WTC11 (cell line): ENCODE results near the gene HDAC5. TPM values are rescaled to one million over a fixed set of nuclear protein-coding genes. Genes with fewer than 3 reads are reported as not detected.
A peak's percentile ranks its signal among the peaks of the same experiment; 100 is the strongest.

Experiments
- ATAC-seq: fragments of 200-7000 bp; cut with Tn5 transposase; 2 replicates; pipeline ENCODE4 v1.10.0; 2021; ENCODE audit warnings: mild to moderate bottlenecking, moderate library complexity
- Bru-seq: library from RNA; stranded (reverse); fragments of 400-500 nt; gene quantifications from one replicate; lab custom pipeline; 2021; lab: Mats Ljungman, UMichigan
- CTCF ChIA-PET: fragments of 300-600 bp; sonication (Branson Sonifier 250); formaldehyde crosslinking; loops from one replicate; lab custom pipeline; 2021; ENCODE audit warnings: antibody characterized with exemption; lab: Charles Lee
- POLR2A ChIA-PET: fragments of 350-600 bp; sonication (Branson Sonifier 250); formaldehyde crosslinking; loops from one replicate; lab custom pipeline; 2021; ENCODE audit warnings: antibody characterized with exemption; lab: Charles Lee
- DNase-seq: peaks from one replicate; pipeline ENCODE4 v3.0.0; 2021; ENCODE audit warnings: low spot score
- H3K27ac Mint-ChIP-seq: 2 replicates; pipeline ENCODE4 v1.8.0; 2021; ENCODE audit warnings: mixed read lengths
- H3K27me3 Mint-ChIP-seq: 2 replicates; pipeline ENCODE4 v1.8.0; 2021; ENCODE audit warnings: low read depth, mild to moderate bottlenecking, moderate library complexity, mixed read lengths
- H3K36me3 Mint-ChIP-seq: 2 replicates; pipeline ENCODE4 v1.8.0; 2021; ENCODE audit warnings: mixed read lengths
- H3K4me1 Mint-ChIP-seq: 2 replicates; pipeline ENCODE4 v1.8.0; 2022; ENCODE audit warnings: mixed read lengths
- H3K4me3 Mint-ChIP-seq: 2 replicates; pipeline ENCODE4 v1.8.0; 2021; ENCODE audit warnings: mild to moderate bottlenecking, moderate library complexity, mixed read lengths
- H3K9me3 Mint-ChIP-seq: 2 replicates; pipeline ENCODE4 v1.8.0; 2021; ENCODE audit warnings: mixed read lengths
- ATF1 ChIP-seq: sonication (generic); formaldehyde crosslinking; IDR thresholded peaks from 2 replicates; pipeline ENCODE4 v1.8.1; 2023; ENCODE audit warnings: mild to moderate bottlenecking, moderate library complexity, missing genetic modification reagents
- ATF2 ChIP-seq: sonication (generic); formaldehyde crosslinking; IDR thresholded peaks from 2 replicates; pipeline ENCODE4 v1.8.1; 2022; ENCODE audit warnings: low read depth, missing genetic modification reagents, borderline replicate concordance
- CREB1 ChIP-seq: sonication (generic); formaldehyde crosslinking; IDR thresholded peaks from 2 replicates; pipeline ENCODE4 v1.8.0; 2023; ENCODE audit warnings: mild to moderate bottlenecking, missing genetic modification reagents
- CTCF ChIP-seq: fragments of 200-600 bp; IDR thresholded peaks from 2 replicates; pipeline ENCODE4 v1.8.0; 2022; ENCODE audit warnings: antibody characterized with exemption
- EMX1 ChIP-seq: fragments of 250-450 bp; sonication (Bioruptor Pico); IDR thresholded peaks from 2 replicates; pipeline ENCODE4 v1.8.0; 2021; ENCODE audit warnings: mild to moderate bottlenecking
- FOXK1 ChIP-seq: sonication (generic); formaldehyde crosslinking; IDR thresholded peaks from 2 replicates; pipeline ENCODE4 v1.8.0; 2022; ENCODE audit warnings: mild to moderate bottlenecking, moderate library complexity, missing genetic modification reagents
- GABPB1 ChIP-seq: sonication (generic); formaldehyde crosslinking; IDR thresholded peaks from 2 replicates; pipeline ENCODE4 v1.8.1; 2023; ENCODE audit warnings: mild to moderate bottlenecking, missing genetic modification reagents
- IRF1 ChIP-seq: sonication (generic); formaldehyde crosslinking; IDR thresholded peaks from 2 replicates; pipeline ENCODE4 v1.8.0; 2023; ENCODE audit warnings: missing genetic modification reagents
- JUN ChIP-seq: sonication (generic); formaldehyde crosslinking; IDR thresholded peaks from 2 replicates; pipeline ENCODE4 v1.8.0; 2023; ENCODE audit warnings: mild to moderate bottlenecking, missing genetic modification reagents
- MAX ChIP-seq: sonication (generic); formaldehyde crosslinking; IDR thresholded peaks from 2 replicates; pipeline ENCODE4 v1.8.0; 2022; ENCODE audit warnings: mild to moderate bottlenecking, missing genetic modification reagents
- MLX ChIP-seq: sonication (generic); formaldehyde crosslinking; IDR thresholded peaks from 2 replicates; pipeline ENCODE4 v1.8.1; 2023; ENCODE audit warnings: mild to moderate bottlenecking, missing genetic modification reagents, moderate library complexity
- MXD4 ChIP-seq: fragments of 250-450 bp; sonication (Bioruptor Pico); IDR thresholded peaks from 2 replicates; pipeline ENCODE4 v1.8.0; 2021; ENCODE audit warnings: mild to moderate bottlenecking, moderate library complexity, borderline replicate concordance
- NFYB ChIP-seq: sonication (generic); formaldehyde crosslinking; conservative IDR thresholded peaks from 2 replicates; pipeline ENCODE4 v1.8.0; 2022; ENCODE audit warnings: low read depth, missing genetic modification reagents
- PREB ChIP-seq: sonication (generic); formaldehyde crosslinking; IDR thresholded peaks from 2 replicates; pipeline ENCODE4 v1.8.1; 2022; ENCODE audit warnings: mild to moderate bottlenecking, missing genetic modification reagents, moderate library complexity, borderline replicate concordance
- SP1 ChIP-seq: sonication (generic); formaldehyde crosslinking; conservative IDR thresholded peaks from 2 replicates; pipeline ENCODE4 v1.8.1; 2022; ENCODE audit warnings: missing genetic modification reagents
- TEAD1 ChIP-seq: sonication (generic); formaldehyde crosslinking; IDR thresholded peaks from 2 replicates; pipeline ENCODE4 v1.8.0; 2022; ENCODE audit warnings: mild to moderate bottlenecking, missing genetic modification reagents
- TP53 ChIP-seq: sonication (generic); formaldehyde crosslinking; IDR thresholded peaks from 2 replicates; pipeline ENCODE4 v1.8.1; 2023; ENCODE audit warnings: mild to moderate bottlenecking, missing genetic modification reagents
- ZBTB43 ChIP-seq: sonication (generic); formaldehyde crosslinking; IDR thresholded peaks from 2 replicates; pipeline ENCODE4 v1.8.1; 2023; ENCODE audit warnings: mild to moderate bottlenecking, missing genetic modification reagents
- ZMAT4 ChIP-seq: fragments of 250-450 bp; sonication (Bioruptor Pico); IDR thresholded peaks from 2 replicates; pipeline ENCODE4 v1.9.0; 2021; ENCODE audit warnings: mild to moderate bottlenecking
- ZNF219 ChIP-seq: sonication (generic); formaldehyde crosslinking; IDR thresholded peaks from 2 replicates; pipeline ENCODE4 v1.8.0; 2023; ENCODE audit warnings: missing genetic modification reagents, mild to moderate bottlenecking, borderline replicate concordance
- ZNF512 ChIP-seq: sonication (generic); formaldehyde crosslinking; IDR thresholded peaks from 2 replicates; pipeline ENCODE4 v1.8.1; 2022; ENCODE audit warnings: missing genetic modification reagents, borderline replicate concordance
- ZNF671 ChIP-seq: fragments of 250-450 bp; sonication (Bioruptor Pico); IDR thresholded peaks from 2 replicates; pipeline ENCODE4 v1.8.0; 2021; ENCODE audit warnings: mild to moderate bottlenecking
- ZSCAN18 ChIP-seq: fragments of 250-450 bp; sonication (Bioruptor Pico); IDR thresholded peaks from 2 replicates; pipeline ENCODE4 v2.1.2; 2022; ENCODE audit warnings: mild to moderate bottlenecking, moderate library complexity
- long read RNA-seq, 3 experiments: library from RNA in 1 of 3; library from capped mRNA in 1 of 3; library from polyadenylated mRNA in 1 of 3; unstranded in 2 of 3; stranded (forward) in 1 of 3; transcript quantifications; one replicate each; pipeline ENCODE4 v2.0.0, GENCODE V29; 2021
- total RNA-seq: library from RNA; stranded (reverse); gene quantifications from 3 replicates; pipeline ENCODE4 v1.2.3, GENCODE V29; 2021

The HDAC5 gene
- total RNA-seq (54.0 to 61.6 TPM (median 59.0 TPM) in 3 replicates), Bru-seq, nascent RNA (percentile 56 among the genes with signal in this experiment)
- long read RNA-seq, experiment 1, full-length matches to known transcripts = 83 of 317 reads
- long read RNA-seq, experiment 1, partial matches to known transcripts = 54 of 317 reads
- long read RNA-seq, experiment 1, other reads (novel, unspliced or antisense) = 180 of 317 reads
- long read RNA-seq, experiment 2, full-length matches to known transcripts = 6 of 81 reads
- long read RNA-seq, experiment 2, partial matches to known transcripts = 50 of 81 reads
- long read RNA-seq, experiment 2, other reads (novel, unspliced or antisense) = 25 of 81 reads
- long read RNA-seq, experiment 3, partial matches to known transcripts = 5 of 6 reads
- long read RNA-seq, experiment 3, other reads (novel, unspliced or antisense) = 1 of 6 reads

- ChIA-PET POLR2A (interaction anchor here (0.6 to 1.7 kb wide), 12 partner anchors 12 to 193 kb away, joined by 3 to 9 read pairs (median 6); partner anchors contain the start of gene LSM12), CTCF (interaction anchor here (0.5 to 5.0 kb wide), 40 partner anchors 8 to 998 kb away, joined by 3 to 32 read pairs (median 6); partner anchors contain the start of genes ASB16, BRCA1, FAM171A2 and G6PC3)
- peak; percentile 95 for DNase-seq
- no peaks in the 10 kb centered on the region for H3K36me3 Mint-ChIP-seq
- peak; percentile 86 for ATAC-seq
- peak within 1 kb of the TSS; percentile 97 for H3K27ac Mint-ChIP-seq
- peaks cover 38% of the 10 kb centered on the region for H3K4me1 Mint-ChIP-seq
- H3K9me3 Mint-ChIP-seq = no peaks in the 10 kb centered on the region
- H3K4me3 Mint-ChIP-seq = peak within 1 kb of the TSS; percentile 91
- no peaks in the 10 kb centered on the region for H3K27me3 Mint-ChIP-seq
- TF ChIP-seq ATF2 (CRISPR knock-in tag) (no peak), PREB (CRISPR knock-in tag) (no peak), ZSCAN18 (no peak), ZNF219 (CRISPR knock-in tag) (no peak), SP1 (CRISPR knock-in tag) (peak; percentile 83), NFYB (CRISPR knock-in tag) (no peak), ZBTB43 (CRISPR knock-in tag) (no peak), ZNF671 (CRISPR knock-in tag) (no peak), MAX (peak; percentile 75), MXD4 (CRISPR knock-in tag) (no peak), TP53 (CRISPR knock-in tag) (no peak; the same call in 1 of the 2 replicates), ZMAT4 (CRISPR knock-in tag) (no peak), JUN (CRISPR knock-in tag) (no peak), FOXK1 (CRISPR knock-in tag) (no peak), EMX1 (CRISPR knock-in tag) (no peak), CREB1 (CRISPR knock-in tag) (no peak), CTCF (no peak; the same call in 1 of the 2 replicates), ATF1 (CRISPR knock-in tag) (no peak), IRF1 (CRISPR knock-in tag) (no peak), MLX (CRISPR knock-in tag) (no peak), TEAD1 (no peak; the same call in 1 of the 2 replicates), GABPB1 (CRISPR knock-in tag) (peak; percentile 96), ZNF512 (CRISPR knock-in tag) (no peak)
Observed at GRCh38 chr17:44123356-44124117, at the start of gene HDAC5. HDAC5 (minus strand) TSS chr17:44123641; CDS start chr17:44117515, 6,126 bp downstream.
